CD4-positive, CD25-positive, alpha-beta regulatory T cell (primary cell): ENCODE data around the gene SLC45A1. TPM values are rescaled to one million over a fixed set of nuclear protein-coding genes. Genes with fewer than 3 reads are reported as not detected.

ENCODE experiments used
- ATAC-seq, 2 donors: fragments of 150-1000 bp; cut with Tn5 transposase; one replicate each; pipeline ENCODE4 v1.10.0; 2021; ENCODE audit warnings: low read depth in 2 of 2, moderate number of reproducible peaks in 2 of 2, moderate library complexity in 1 of 2
- DNase-seq, 3 donors: peaks; one replicate each; pipeline versions ENCODE4 v3.0.0 to v3.0.0-alpha.2; 2012 to 2022; ENCODE audit warnings: mixed read lengths in 1 of 3
- H3K27ac ChIP-seq: one replicate; pipeline ENCODE4 v1.7.0; 2013; ENCODE audit warnings: mild to moderate bottlenecking, low read length; ENCODE audit not compliant: insufficient read depth, poor library complexity, severe bottlenecking
- H3K27me3 ChIP-seq: one replicate; pipeline ENCODE4 v1.7.0; 2013; ENCODE audit warnings: low read length; ENCODE audit not compliant: control insufficient read depth, insufficient read depth
- H3K36me3 ChIP-seq: one replicate; pipeline ENCODE4 v1.7.0; 2013; ENCODE audit warnings: mild to moderate bottlenecking, low read length, moderate library complexity; ENCODE audit not compliant: control insufficient read depth, insufficient read depth
- H3K4me1 ChIP-seq: 2 replicates; pipeline ENCODE4 v1.7.0; 2013; ENCODE audit warnings: mild to moderate bottlenecking, low read length; ENCODE audit not compliant: insufficient read depth, control insufficient read depth, poor library complexity, severe bottlenecking
- H3K4me3 ChIP-seq: one replicate; pipeline ENCODE4 v1.7.0; 2013; ENCODE audit warnings: low read depth, mild to moderate bottlenecking, low read length, moderate library complexity
- H3K9me3 ChIP-seq, 2 experiments: 1 replicate in 1 of 2; 2 replicates in 1 of 2; pipeline ENCODE4 v1.7.0; 2013; ENCODE audit warnings: low read length in 2 of 2, mild to moderate bottlenecking in 1 of 2, moderate library complexity in 1 of 2; ENCODE audit not compliant: control insufficient read depth in 2 of 2
- H3K27ac Mint-ChIP-seq, 3 donors: one replicate each; pipeline ENCODE4 v1.8.0; 2020 to 2022; ENCODE audit warnings: mild to moderate bottlenecking in 3 of 3, mixed read lengths in 3 of 3, moderate library complexity in 2 of 3
- H3K27me3 Mint-ChIP-seq: one replicate; pipeline ENCODE4 v1.8.0; 2022; ENCODE audit warnings: mild to moderate bottlenecking, mixed read lengths
- H3K36me3 Mint-ChIP-seq: one replicate; pipeline ENCODE4 v1.8.0; 2020; ENCODE audit warnings: mixed read lengths
- H3K4me1 Mint-ChIP-seq, 4 donors: one replicate each; pipeline ENCODE4 v1.8.0; 2020 to 2022; ENCODE audit warnings: mixed read lengths in 4 of 4, mild to moderate bottlenecking in 1 of 4
- H3K4me3 Mint-ChIP-seq, 4 donors: one replicate each; pipeline ENCODE4 v1.8.0; 2020 to 2022; ENCODE audit warnings: mild to moderate bottlenecking in 4 of 4, mixed read lengths in 4 of 4, moderate library complexity in 3 of 4
- H3K9me3 Mint-ChIP-seq, 7 donors: one replicate each; pipeline ENCODE4 v1.8.0; 2020 to 2022; ENCODE audit warnings: mixed read lengths in 7 of 7, mild to moderate bottlenecking in 3 of 7, moderate library complexity in 2 of 7
- polyA plus RNA-seq, 4 donors: library from polyadenylated mRNA; unstranded; fragments of 300-500 nt; fragmentation: Illumina TruSeq; gene quantifications; one replicate each; pipeline ENCODE4 v1.2.3, GENCODE V29; 2021
- total RNA-seq: library from RNA; stranded (reverse); gene quantifications from one replicate; pipeline ENCODE4 v1.2.3, GENCODE V29; 2022

The SLC45A1 gene
- total and polyA plus RNA-seq, 5 donors from 2014 or later: 0.47 to 1.4 (median 0.68) TPM

GRCh38 chr1:8297245-8297644 lies 20.7 kb upstream of the SLC45A1 start:
- no peaks in the 10 kb centered on the region for H3K9me3 Mint-ChIP-seq
- H3K9me3 ChIP-seq: no peaks in the 10 kb centered on the region
- peak overlapping the region in 1 of 3 donors; percentile 66 for H3K27ac Mint-ChIP-seq
- H3K4me1 Mint-ChIP-seq: no peaks in the 10 kb centered on the region
- H3K4me3 Mint-ChIP-seq: no peak overlapping the region
- H3K27ac ChIP-seq: no peak overlapping the region
- H3K4me1 ChIP-seq: no peaks in the 10 kb centered on the region
- peaks cover 3% of the 10 kb centered on the region for H3K27me3 ChIP-seq
- no peaks in the 10 kb centered on the region for H3K36me3 Mint-ChIP-seq
- H3K4me3 ChIP-seq: no peak overlapping the region
- DNase-seq (no peak), ATAC-seq (no peak)
- H3K27me3 Mint-ChIP-seq: peaks cover 38% of the 10 kb centered on the region
- no peaks in the 10 kb centered on the region for H3K36me3 ChIP-seq

GRCh38 chr1:8299963-8300362 lies 18.0 kb upstream of the SLC45A1 start:
- H3K27me3 ChIP-seq: peaks cover 3% of the 10 kb centered on the region
- Mint-ChIP-seq H3K4me1 (no peaks in the 10 kb centered on the region), H3K4me3 (no peak overlapping the region), H3K27me3 (peaks cover 35% of the 10 kb centered on the region), H3K9me3 (peaks cover 0 to 3% (median 0%) of the 10 kb centered on the region in 7 donors), H3K27ac (no peak overlapping the region), H3K36me3 (no peaks in the 10 kb centered on the region)
- no peaks in the 10 kb centered on the region for H3K4me1 ChIP-seq
- H3K9me3 ChIP-seq: no peaks in the 10 kb centered on the region
- H3K4me3 ChIP-seq: no peak overlapping the region
- DNase-seq (no peak), ATAC-seq (no peak)
- H3K36me3 ChIP-seq: no peaks in the 10 kb centered on the region
- H3K27ac ChIP-seq: no peak overlapping the region

- Histone ChIP-seq H3K27me3 (peaks cover 3% of the 10 kb centered on the region), H3K9me3 (no peaks in the 10 kb centered on the region), H3K27ac (no peak overlapping the region), H3K4me1 (no peaks in the 10 kb centered on the region), H3K36me3 (no peaks in the 10 kb centered on the region), H3K4me3 (no peak overlapping the region)
- no peak for ATAC-seq
- DNase-seq: no peak
- Mint-ChIP-seq H3K9me3 (peaks cover 0 to 3% (median 0%) of the 10 kb centered on the region in 7 donors), H3K27me3 (peaks cover 37% of the 10 kb centered on the region), H3K27ac (no peak overlapping the region), H3K4me1 (no peaks in the 10 kb centered on the region), H3K36me3 (no peaks in the 10 kb centered on the region), H3K4me3 (no peak overlapping the region)
These were observed 15.6 kb upstream of the SLC45A1 start for GRCh38 chr1:8302081-8302956.

GRCh38 chr1:8303141-8303540 lies 14.8 kb upstream of the SLC45A1 start:
- ATAC-seq: no peak
- H3K4me3 Mint-ChIP-seq: no peak overlapping the region
- peaks cover 39% of the 10 kb centered on the region for H3K27me3 Mint-ChIP-seq
- Histone ChIP-seq H3K9me3 (no peaks in the 10 kb centered on the region), H3K27me3 (peaks cover 3% of the 10 kb centered on the region), H3K36me3 (no peaks in the 10 kb centered on the region), H3K4me3 (no peak overlapping the region), H3K4me1 (no peaks in the 10 kb centered on the region), H3K27ac (no peak overlapping the region)
- no peaks in the 10 kb centered on the region for H3K36me3 Mint-ChIP-seq
- H3K27ac Mint-ChIP-seq: no peak overlapping the region
- H3K4me1 Mint-ChIP-seq: no peaks in the 10 kb centered on the region
- peaks cover 0 to 3% (median 0%) of the 10 kb centered on the region in 7 donors for H3K9me3 Mint-ChIP-seq
- no peak for DNase-seq

GRCh38 chr1:8303876-8304275 lies 14.0 kb upstream of the SLC45A1 start:
- Histone ChIP-seq H3K4me3 (no peak overlapping the region), H3K36me3 (no peaks in the 10 kb centered on the region), H3K4me1 (no peaks in the 10 kb centered on the region), H3K27ac (no peak overlapping the region), H3K9me3 (no peaks in the 10 kb centered on the region), H3K27me3 (peaks cover 3% of the 10 kb centered on the region)
- Mint-ChIP-seq H3K4me1 (no peaks in the 10 kb centered on the region), H3K4me3 (no peak overlapping the region), H3K36me3 (no peaks in the 10 kb centered on the region), H3K27ac (no peak overlapping the region), H3K9me3 (peaks cover 0 to 3% (median 0%) of the 10 kb centered on the region in 7 donors), H3K27me3 (peaks cover 35% of the 10 kb centered on the region)
- no peak for ATAC-seq
- DNase-seq: no peak

- Histone ChIP-seq H3K36me3 (no peaks in the 10 kb centered on the region), H3K27me3 (no peaks in the 10 kb centered on the region), H3K27ac (no peak overlapping the region), H3K4me1 (no peaks in the 10 kb centered on the region), H3K9me3 (no peaks in the 10 kb centered on the region), H3K4me3 (no peak overlapping the region)
- H3K4me1 Mint-ChIP-seq: no peaks in the 10 kb centered on the region
- H3K27ac Mint-ChIP-seq: no peak overlapping the region
- H3K9me3 Mint-ChIP-seq: peaks cover 0 to 4% (median 0%) of the 10 kb centered on the region in 7 donors
- H3K4me3 Mint-ChIP-seq: no peak overlapping the region
- H3K27me3 Mint-ChIP-seq: peaks cover 21% of the 10 kb centered on the region
- ATAC-seq (no peak), DNase-seq (no peak)
- H3K36me3 Mint-ChIP-seq: no peaks in the 10 kb centered on the region
These were observed 10.3 kb upstream of the SLC45A1 start for GRCh38 chr1:8307628-8308027.

- no peak overlapping the region for H3K27ac ChIP-seq
- H3K9me3 ChIP-seq: no peaks in the 10 kb centered on the region
- no peaks in the 10 kb centered on the region for H3K4me1 ChIP-seq
- Mint-ChIP-seq H3K27me3 (peaks cover 26% of the 10 kb centered on the region), H3K9me3 (peaks cover 0 to 4% (median 0%) of the 10 kb centered on the region in 7 donors), H3K4me1 (peaks cover 0 to 14% (median 3%) of the 10 kb centered on the region in 4 donors), H3K36me3 (no peaks in the 10 kb centered on the region), H3K4me3 (no peak overlapping the region), H3K27ac (no peak overlapping the region)
- no peak overlapping the region for H3K4me3 ChIP-seq
- H3K27me3 ChIP-seq: no peaks in the 10 kb centered on the region
- ATAC-seq (no peak), DNase-seq (no peak)
- no peaks in the 10 kb centered on the region for H3K36me3 ChIP-seq
These were observed 6.7 kb upstream of the SLC45A1 start for GRCh38 chr1:8311068-8311718.
